ENCODE results near the gene CAMK2B. TPM values are rescaled to one million over a fixed set of nuclear protein-coding genes. Genes with fewer than 3 reads are reported as not detected.
A peak's percentile ranks its signal among the peaks of the same experiment; 100 is the strongest.

Gene CAMK2B
- under 1 TPM; 0.26 to 0.95 (median 0.69) TPM for total RNA-seq

GRCh38 chr7:44325201-44325671, at the start of gene CAMK2B:
Gene CAMK2B, minus strand, starts transcription at chr7:44325594. Its CDS starts 173 bp downstream, at chr7:44325421.
- TF ChIP-seq POLR2A (IDR thresholded peaks at IDR 0.05) (no peak), CTCF (IDR thresholded peaks at IDR 0.05) (no peak)
- Histone ChIP-seq H3K27me3 (peaks cover 0 to 59% (median 0%) of the 10 kb centered on the region in 4 donors), H3K9me3 (no peaks in the 10 kb centered on the region), H3K36me3 (no peaks in the 10 kb centered on the region), H3K27ac (no peak within 1 kb of the TSS), H3K4me1 (peaks cover 0 to 17% (median 3%) of the 10 kb centered on the region in 3 donors), H3K4me3 (peak within 1 kb of the TSS in 3 of 4 donors; percentile 17 to 59 (median 41))
- DNase-seq: no peak
- intact Hi-C loops (cut with DNase I): no loop called here
- no CpG with 5 or more reads among the region's 85 CpGs for WGBS, 2 donors

GRCh38 chr7:44374007-44374763, 48.8 kb upstream of the CAMK2B start:
- TF ChIP-seq POLR2A (IDR thresholded peaks at IDR 0.05): no peak
- no peak for TF ChIP-seq CTCF (IDR thresholded peaks at IDR 0.05)
- intact Hi-C loops (cut with DNase I): no loop called here

GRCh38 chr7:44373418-44373740, 48.0 kb upstream of the CAMK2B start:
- peaks cover 0 to 6% (median 0%) of the 10 kb centered on the region in 3 donors for H3K4me1 ChIP-seq
- no peak for DNase-seq

More at GRCh38 chr7:44374007-44374763, 48.8 kb upstream of the CAMK2B start:
- no peaks in the 10 kb centered on the region for H3K36me3 ChIP-seq
- WGBS, 2 donors: 63 to 66% methylated on average over 5 to 8 of the region's 12 CpGs
- no peak overlapping the region for H3K27ac ChIP-seq
- peaks cover 0 to 34% (median 0%) of the 10 kb centered on the region in 4 donors for H3K27me3 ChIP-seq
- no peak for DNase-seq
- peaks cover 0 to 9% (median 0%) of the 10 kb centered on the region in 3 donors for H3K4me1 ChIP-seq
- H3K4me3 ChIP-seq: no peak overlapping the region
- no peaks in the 10 kb centered on the region for H3K9me3 ChIP-seq

GRCh38 chr7:44372560-44373417, 47.4 kb upstream of the CAMK2B start:
- Histone ChIP-seq H3K36me3 (no peaks in the 10 kb centered on the region), H3K9me3 (no peaks in the 10 kb centered on the region), H3K4me3 (no peak overlapping the region), H3K27me3 (peaks cover 0 to 48% (median 0%) of the 10 kb centered on the region in 4 donors), H3K4me1 (no peaks in the 10 kb centered on the region), H3K27ac (no peak overlapping the region)
- intact Hi-C loops (cut with DNase I): no loop called here
- WGBS, 2 donors: 64 to 77% methylated on average over 5 of the region's 5 CpGs
- no peak for DNase-seq
- no peak for TF ChIP-seq POLR2A (IDR thresholded peaks at IDR 0.05)
- no peak for TF ChIP-seq CTCF (IDR thresholded peaks at IDR 0.05)

More at GRCh38 chr7:44373418-44373740, 48.0 kb upstream of the CAMK2B start:
- TF ChIP-seq POLR2A (IDR thresholded peaks at IDR 0.05) (no peak), CTCF (IDR thresholded peaks at IDR 0.05) (no peak)
- intact Hi-C loops (cut with DNase I): no loop called here
- Histone ChIP-seq H3K36me3 (no peaks in the 10 kb centered on the region), H3K4me3 (no peak overlapping the region), H3K27me3 (peaks cover 0 to 42% (median 0%) of the 10 kb centered on the region in 4 donors), H3K9me3 (no peaks in the 10 kb centered on the region), H3K27ac (no peak overlapping the region)
- 86% methylated on average over 1 of the region's 2 CpGs; no CpG with 5 or more reads in 1 of the 2 donors for WGBS, 2 donors

Measured in esophagus squamous epithelium (tissue), 5 donors.